ENCODE results near the gene CFAP53. TPM values are rescaled to one million over a fixed set of nuclear protein-coding genes. Genes with fewer than 3 reads are reported as not detected.
"Not testable (repeated sequence)": the region's sequence is repeated elsewhere in the genome, so short reads cannot be mapped to it uniquely, and the experiment has no call there.

CFAP53 gene
- total and polyA plus RNA-seq, 2 of the 4 experiments (the other 2 are of a cell fraction): under 0.01 to 0.12 TPM

DNA sequence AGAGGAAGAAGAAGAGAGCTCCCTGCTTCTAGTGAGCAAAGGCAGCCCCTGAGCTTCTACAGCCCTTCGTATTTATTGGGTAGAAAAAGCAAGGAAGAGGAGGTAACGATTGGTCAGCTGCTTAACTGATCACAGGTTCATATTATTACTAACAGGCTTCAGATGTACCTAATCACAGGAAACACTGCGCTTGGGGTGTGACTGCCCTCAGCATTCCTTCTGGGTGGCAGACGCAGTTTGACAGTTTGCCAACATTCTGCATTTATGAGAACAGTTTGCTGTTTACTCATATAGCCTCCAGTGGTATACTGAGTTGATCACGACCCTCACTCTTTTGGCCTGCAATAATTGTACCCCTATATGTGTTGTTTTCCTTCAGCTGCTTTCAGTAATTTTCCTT lies 42.6 kb upstream of the CFAP53 start:
- H3K27me3 ChIP-seq (ENCODE audit: control insufficient read depth, insufficient read depth, low read length); H3K14ac ChIP-seq (replicated peaks; ENCODE audit: low read depth, low read length); H3K4me1 ChIP-seq (ENCODE audit: control insufficient read depth, insufficient read depth, low read length); H2BK15ac ChIP-seq (ENCODE audit: low read depth, low read length); H3K23ac ChIP-seq (ENCODE audit: low read depth, low read length); H3K56ac ChIP-seq (ENCODE audit: extremely low read depth, insufficient read depth, low read length); intact Hi-C loops (cut with micrococcal nuclease); H2AK9ac ChIP-seq (replicated peaks; ENCODE audit: low read depth, low read length, poor library complexity); DNase-seq; H4K8ac ChIP-seq (ENCODE audit: low read depth in 2 of 2, low read length in 2 of 2); in situ Hi-C loops (cut with MboI; ENCODE audit: low sequenced_read_pairs); H3K9me1 ChIP-seq (ENCODE audit: insufficient read depth, low read length); H2BK120ac ChIP-seq (ENCODE audit: low read depth, low read length); H3K36me3 ChIP-seq (ENCODE audit: control insufficient read depth, insufficient read depth, low read length); H2BK20ac ChIP-seq (ENCODE audit: low read depth, low read length); H3K4ac ChIP-seq (ENCODE audit: low read depth, low read length); ATAC-seq (ENCODE audit: low read depth); H4K5ac ChIP-seq (ENCODE audit: low read depth, low read length); H4K91ac ChIP-seq (ENCODE audit: insufficient read depth, low read depth, low read length); H3K9me3 ChIP-seq (ENCODE audit: control insufficient read depth, insufficient read depth, low read length); BruUV-seq (replicated peaks); H2AFZ ChIP-seq (replicated peaks; ENCODE audit: low read length, poor library complexity); H4K20me1 ChIP-seq (ENCODE audit: insufficient read depth, low read length); CTCF ChIA-PET; POLR2A ChIA-PET (ENCODE audit: unreplicated experiment); H3K27ac ChIP-seq (ENCODE audit: insufficient read depth, low read length); H3K9ac ChIP-seq (ENCODE audit: low read depth, low read length); dilution Hi-C loops (cut with HindIII; ENCODE audit: low sequenced_read_pairs, unreplicated experiment); H3K4me3 ChIP-seq (ENCODE audit: insufficient read depth, low read depth, low read length); H3K4me2 ChIP-seq (ENCODE audit: low read depth, low read length); H2AK5ac ChIP-seq (ENCODE audit: low read depth, low read length); H2BK5ac ChIP-seq (ENCODE audit: low read depth, low read length, poor library complexity, severe bottlenecking); H3K18ac ChIP-seq (ENCODE audit: low read depth, low read length); H3K79me1 ChIP-seq (ENCODE audit: low read depth in 1 of 2, low read length in 2 of 2): not testable (repeated sequence)
- WGBS, 2 experiments (ENCODE audit: extremely low coverage in 2 of 2, insufficient read length in 1 of 2): no CpG with 5 or more reads among the region's 5 CpGs
